ENCODE measurements around the gene AQR.
"Not testable (repeated sequence)": the region's sequence is repeated elsewhere in the genome, so short reads cannot be mapped to it uniquely, and the experiment has no call there.

Gene AQR

GRCh38 chr15:34944936-34945335 lies 24.6 kb downstream of the AQR start:
- no peak overlapping the region for H2AK5ac ChIP-seq (ENCODE audit: low read length)
- no peak for DNase-seq
- H2AFZ ChIP-seq (ENCODE audit: insufficient read depth, low read length, poor library complexity): no peak overlapping the region
- no peak overlapping the region for H2BK120ac ChIP-seq (ENCODE audit: insufficient read depth, low read length, poor library complexity)
- H3K79me2 ChIP-seq (ENCODE audit: control insufficient read depth, insufficient read depth, low read length, poor library complexity): no peaks in the 10 kb centered on the region
- no peaks in the 10 kb centered on the region for H3K9me3 ChIP-seq (ENCODE audit: insufficient read depth, low read depth, low read length)
- no peak overlapping the region for H3K18ac ChIP-seq (ENCODE audit: low read length)
- no peak overlapping the region for H3K23ac ChIP-seq (ENCODE audit: low read length)
- H3K14ac ChIP-seq (ENCODE audit: low read length): no peak overlapping the region
- no peak overlapping the region for H3K4ac ChIP-seq (ENCODE audit: low read depth, low read length)
- no peak overlapping the region for H2BK5ac ChIP-seq (ENCODE audit: low read depth, low read length, poor library complexity)
- no peak overlapping the region for H2BK12ac ChIP-seq (ENCODE audit: low read length)
- H3K36me3 ChIP-seq (ENCODE audit: control insufficient read depth in 1 of 2, insufficient read depth in 2 of 2, low read length in 2 of 2): peaks cover 8 to 11% of the 10 kb centered on the region in 2 experiments
- no peak overlapping the region for H3K27ac ChIP-seq (ENCODE audit: low read depth, low read length)
- no peak overlapping the region for H4K12ac ChIP-seq (ENCODE audit: low read depth, low read length)
- H3K4me1 ChIP-seq (ENCODE audit: control insufficient read depth in 1 of 2, insufficient read depth in 2 of 2, low read length in 2 of 2): no peaks in the 10 kb centered on the region
- no peak overlapping the region for H4K8ac ChIP-seq (ENCODE audit: low read depth, low read length)
- no peak overlapping the region for H3K9ac ChIP-seq (ENCODE audit: low read length)
- H3K4me2 ChIP-seq (ENCODE audit: low read length): no peak overlapping the region
- no peaks in the 10 kb centered on the region for H3K27me3 ChIP-seq (ENCODE audit: insufficient read depth, low read length)
- H3K79me1 ChIP-seq (ENCODE audit: low read length): no peaks in the 10 kb centered on the region
- H3K4me3 ChIP-seq (ENCODE audit: low read depth, low read length): no peak overlapping the region
- 100% methylated on average over 1 of the region's 3 CpGs for WGBS (ENCODE audit: extremely low coverage, insufficient coverage, insufficient read length)
- no peak overlapping the region for H4K91ac ChIP-seq (ENCODE audit: low read depth, low read length)

- no peak overlapping the region for H3K4me2 ChIP-seq (ENCODE audit: low read length)
These were observed 25.8 kb downstream of the AQR start for GRCh38 chr15:34943711-34944110.

GRCh38 chr15:34943264-34943663 lies 26.3 kb downstream of the AQR start:
- H4K12ac ChIP-seq (ENCODE audit: low read depth, low read length); H3K79me1 ChIP-seq (ENCODE audit: low read length); H4K8ac ChIP-seq (ENCODE audit: low read depth, low read length); H3K9me3 ChIP-seq (ENCODE audit: insufficient read depth, low read depth, low read length); H3K27ac ChIP-seq (ENCODE audit: low read depth, low read length); H3K27me3 ChIP-seq (ENCODE audit: insufficient read depth, low read length); H3K79me2 ChIP-seq (ENCODE audit: control insufficient read depth, insufficient read depth, low read length, poor library complexity); H3K9ac ChIP-seq (ENCODE audit: low read length); H3K4ac ChIP-seq (ENCODE audit: low read depth, low read length); H2BK12ac ChIP-seq (ENCODE audit: low read length); H3K4me1 ChIP-seq (ENCODE audit: control insufficient read depth in 1 of 2, insufficient read depth in 2 of 2, low read length in 2 of 2); H2AK5ac ChIP-seq (ENCODE audit: low read length); DNase-seq; H3K4me2 ChIP-seq (ENCODE audit: low read length); H3K14ac ChIP-seq (ENCODE audit: low read length); H4K91ac ChIP-seq (ENCODE audit: low read depth, low read length); H3K4me3 ChIP-seq (ENCODE audit: low read depth, low read length); H2BK120ac ChIP-seq (ENCODE audit: insufficient read depth, low read length, poor library complexity); H2AFZ ChIP-seq (ENCODE audit: insufficient read depth, low read length, poor library complexity); H3K23ac ChIP-seq (ENCODE audit: low read length); H3K18ac ChIP-seq (ENCODE audit: low read length); H2BK5ac ChIP-seq (ENCODE audit: low read depth, low read length, poor library complexity): not testable (repeated sequence)
- H3K36me3 ChIP-seq (ENCODE audit: control insufficient read depth in 1 of 2, insufficient read depth in 2 of 2, low read length in 2 of 2): peaks cover 11 to 12% of the 10 kb centered on the region in 2 experiments

More at GRCh38 chr15:34943711-34944110, 25.8 kb downstream of the AQR start:
- no peak overlapping the region for H3K4ac ChIP-seq (ENCODE audit: low read depth, low read length)
- no peaks in the 10 kb centered on the region for H3K79me1 ChIP-seq (ENCODE audit: low read length)
- H4K12ac ChIP-seq (ENCODE audit: low read depth, low read length): no peak overlapping the region
- H3K27me3 ChIP-seq (ENCODE audit: insufficient read depth, low read length): no peaks in the 10 kb centered on the region
- DNase-seq: no peak
- no peak overlapping the region for H3K18ac ChIP-seq (ENCODE audit: low read length)
- no peak overlapping the region for H2BK5ac ChIP-seq (ENCODE audit: low read depth, low read length, poor library complexity)
- H3K9ac ChIP-seq (ENCODE audit: low read length): no peak overlapping the region
- no peak overlapping the region for H2AFZ ChIP-seq (ENCODE audit: insufficient read depth, low read length, poor library complexity)
- no peaks in the 10 kb centered on the region for H3K4me1 ChIP-seq (ENCODE audit: control insufficient read depth in 1 of 2, insufficient read depth in 2 of 2, low read length in 2 of 2)
- H3K4me3 ChIP-seq (ENCODE audit: low read depth, low read length): no peak overlapping the region
- no peak overlapping the region for H3K23ac ChIP-seq (ENCODE audit: low read length)
- no peaks in the 10 kb centered on the region for H3K79me2 ChIP-seq (ENCODE audit: control insufficient read depth, insufficient read depth, low read length, poor library complexity)
- no peak overlapping the region for H3K14ac ChIP-seq (ENCODE audit: low read length)
- no peak overlapping the region for H4K91ac ChIP-seq (ENCODE audit: low read depth, low read length)
- no peak overlapping the region for H3K27ac ChIP-seq (ENCODE audit: low read depth, low read length)
- H2BK120ac ChIP-seq (ENCODE audit: insufficient read depth, low read length, poor library complexity): no peak overlapping the region
- H4K8ac ChIP-seq (ENCODE audit: low read depth, low read length): no peak overlapping the region
- H2AK5ac ChIP-seq (ENCODE audit: low read length): no peak overlapping the region
- H2BK12ac ChIP-seq (ENCODE audit: low read length): no peak overlapping the region
- H3K36me3 ChIP-seq (ENCODE audit: control insufficient read depth in 1 of 2, insufficient read depth in 2 of 2, low read length in 2 of 2): peaks cover 10 to 12% of the 10 kb centered on the region in 2 experiments
- no peaks in the 10 kb centered on the region for H3K9me3 ChIP-seq (ENCODE audit: insufficient read depth, low read depth, low read length)

GRCh38 chr15:34942363-34942762 lies 27.2 kb downstream of the AQR start:
- H3K18ac ChIP-seq (ENCODE audit: low read length): no peak overlapping the region
- no peak overlapping the region for H3K9ac ChIP-seq (ENCODE audit: low read length)
- no peak for DNase-seq
- no peak overlapping the region for H3K23ac ChIP-seq (ENCODE audit: low read length)
- no peak overlapping the region for H2BK120ac ChIP-seq (ENCODE audit: insufficient read depth, low read length, poor library complexity)
- H4K8ac ChIP-seq (ENCODE audit: low read depth, low read length): no peak overlapping the region
- no peak overlapping the region for H3K14ac ChIP-seq (ENCODE audit: low read length)
- no peak overlapping the region for H2AK5ac ChIP-seq (ENCODE audit: low read length)
- no peak overlapping the region for H2BK5ac ChIP-seq (ENCODE audit: low read depth, low read length, poor library complexity)
- no peaks in the 10 kb centered on the region for H3K9me3 ChIP-seq (ENCODE audit: insufficient read depth, low read depth, low read length)
- H4K12ac ChIP-seq (ENCODE audit: low read depth, low read length): no peak overlapping the region
- H3K27me3 ChIP-seq (ENCODE audit: insufficient read depth, low read length): no peaks in the 10 kb centered on the region
- no peak overlapping the region for H2AFZ ChIP-seq (ENCODE audit: insufficient read depth, low read length, poor library complexity)
- no peak overlapping the region for H2BK12ac ChIP-seq (ENCODE audit: low read length)
- peaks cover 15 to 16% of the 10 kb centered on the region in 2 experiments for H3K36me3 ChIP-seq (ENCODE audit: control insufficient read depth in 1 of 2, insufficient read depth in 2 of 2, low read length in 2 of 2)
- no peak overlapping the region for H4K91ac ChIP-seq (ENCODE audit: low read depth, low read length)
- no peak overlapping the region for H3K27ac ChIP-seq (ENCODE audit: low read depth, low read length)
- no peak overlapping the region for H3K4ac ChIP-seq (ENCODE audit: low read depth, low read length)
- H3K79me1 ChIP-seq (ENCODE audit: low read length): no peaks in the 10 kb centered on the region
- no peak overlapping the region for H3K4me2 ChIP-seq (ENCODE audit: low read length)
- H3K4me1 ChIP-seq (ENCODE audit: control insufficient read depth in 1 of 2, insufficient read depth in 2 of 2, low read length in 2 of 2): no peaks in the 10 kb centered on the region
- no peak overlapping the region for H3K4me3 ChIP-seq (ENCODE audit: low read depth, low read length)
- H3K79me2 ChIP-seq (ENCODE audit: control insufficient read depth, insufficient read depth, low read length, poor library complexity): no peaks in the 10 kb centered on the region
- no CpG with 5 or more reads among the region's 6 CpGs for WGBS (ENCODE audit: extremely low coverage, insufficient coverage, insufficient read length)

All from trophoblast cell (in vitro differentiated cells and primary cell).